Nephron progenitor cell (in vitro differentiated cells): ENCODE results near the gene RNASE13.

Experiments
- DNase-seq: peaks from one replicate; pipeline ENCODE4 v3.0.0; 2021
- H3K27ac Mint-ChIP-seq: 2 replicates; pipeline ENCODE4 v1.8.0; 2021; ENCODE audit warnings: mild to moderate bottlenecking, moderate library complexity, mixed read lengths
- H3K27me3 Mint-ChIP-seq: 2 replicates; pipeline ENCODE4 v1.8.0; 2021; ENCODE audit warnings: mild to moderate bottlenecking, low read depth, mixed read lengths; ENCODE audit not compliant: poor library complexity
- H3K36me3 Mint-ChIP-seq: 2 replicates; pipeline ENCODE4 v1.8.0; 2021; ENCODE audit warnings: low read depth, mixed read lengths
- H3K4me1 Mint-ChIP-seq: 2 replicates; pipeline ENCODE4 v1.8.0; 2021; ENCODE audit warnings: mixed read lengths
- H3K4me3 Mint-ChIP-seq: 2 replicates; pipeline ENCODE4 v1.8.0; 2021; ENCODE audit warnings: mild to moderate bottlenecking, moderate library complexity, mixed read lengths
- H3K9me3 Mint-ChIP-seq: 2 replicates; pipeline ENCODE4 v1.8.0; 2021; ENCODE audit warnings: mild to moderate bottlenecking, moderate library complexity, mixed read lengths
- CTCF ChIP-seq: fragments of 200-600 bp; sonication (generic); IDR thresholded peaks from 2 replicates; pipeline ENCODE4 v1.5.0; 2021; ENCODE audit warnings: antibody characterized with exemption

The RNASE13 gene

GRCh38 chr14:21072781-21073339, 38.3 kb upstream of the RNASE13 start:
- H3K9me3 Mint-ChIP-seq = no peaks in the 10 kb centered on the region
- peak overlapping the region; percentile 94 for H3K4me3 Mint-ChIP-seq
- H3K27me3 Mint-ChIP-seq = peaks cover 3% of the 10 kb centered on the region
- H3K4me1 Mint-ChIP-seq = peaks cover 50% of the 10 kb centered on the region
- no peak for TF ChIP-seq CTCF
- DNase-seq = no peak
- H3K27ac Mint-ChIP-seq = peak overlapping the region; percentile 99
- H3K36me3 Mint-ChIP-seq = peaks cover 42% of the 10 kb centered on the region

- H3K27me3 Mint-ChIP-seq = no peaks in the 10 kb centered on the region
- H3K36me3 Mint-ChIP-seq = peaks cover 34% of the 10 kb centered on the region
- no peak for DNase-seq
- H3K4me3 Mint-ChIP-seq = peak overlapping the region; percentile 94
- H3K27ac Mint-ChIP-seq = peak overlapping the region; percentile 99
- no peaks in the 10 kb centered on the region for H3K9me3 Mint-ChIP-seq
- TF ChIP-seq CTCF = no peak
- peaks cover 56% of the 10 kb centered on the region for H3K4me1 Mint-ChIP-seq
Observed at GRCh38 chr14:21072031-21072473, 37.4 kb upstream of the RNASE13 start.

GRCh38 chr14:21071225-21072030, 36.8 kb upstream of the RNASE13 start:
- peaks cover 61% of the 10 kb centered on the region for H3K4me1 Mint-ChIP-seq
- H3K4me3 Mint-ChIP-seq = peak overlapping the region; percentile 94
- peak overlapping the region; percentile 99 for H3K27ac Mint-ChIP-seq
- H3K36me3 Mint-ChIP-seq = peaks cover 28% of the 10 kb centered on the region
- no peaks in the 10 kb centered on the region for H3K27me3 Mint-ChIP-seq
- TF ChIP-seq CTCF = no peak
- peak; percentile 76 for DNase-seq
- no peaks in the 10 kb centered on the region for H3K9me3 Mint-ChIP-seq

GRCh38 chr14:21070610-21071224, 36.1 kb upstream of the RNASE13 start:
- Mint-ChIP-seq H3K27me3 (no peaks in the 10 kb centered on the region), H3K27ac (peak overlapping the region; percentile 99), H3K9me3 (no peaks in the 10 kb centered on the region), H3K36me3 (peaks cover 20% of the 10 kb centered on the region), H3K4me1 (peaks cover 58% of the 10 kb centered on the region), H3K4me3 (peak overlapping the region; percentile 94)
- peak; percentile 82 for DNase-seq
- no peak for TF ChIP-seq CTCF

GRCh38 chr14:21070083-21070609, 35.5 kb upstream of the RNASE13 start, which contains the start of gene ARHGEF40:
TSS of gene ARHGEF40 (plus strand) at chr14:21070304. CDS start at chr14:21070397, 93 bp downstream.
- H3K27me3 Mint-ChIP-seq = peaks cover 2% of the 10 kb centered on the region
- H3K27ac Mint-ChIP-seq = peak within 1 kb of the TSS; percentile 99
- TF ChIP-seq CTCF = no peak
- H3K36me3 Mint-ChIP-seq = peaks cover 15% of the 10 kb centered on the region
- H3K4me1 Mint-ChIP-seq = peaks cover 60% of the 10 kb centered on the region
- peak; percentile 73 for DNase-seq
- H3K4me3 Mint-ChIP-seq = peak within 1 kb of the TSS; percentile 94
- H3K9me3 Mint-ChIP-seq = no peaks in the 10 kb centered on the region
